Colonic mucosa (tissue), 4 donors: ENCODE results near the gene IER3. TPM values are rescaled to one million over a fixed set of nuclear protein-coding genes. Genes with fewer than 3 reads are reported as not detected.

Source experiments
- DNase-seq: peaks from one replicate; pipeline ENCODE4 v3.0.0-alpha.2; 2020
- H3K27ac ChIP-seq: fragments of 200-600 bp; one replicate; pipeline ENCODE4 v1.8.0; 2021
- H3K27me3 ChIP-seq: fragments of 200-600 bp; one replicate; pipeline ENCODE4 v1.8.0; 2021
- H3K36me3 ChIP-seq: fragments of 200-600 bp; one replicate; pipeline ENCODE4 v1.8.0; 2021
- H3K4me1 ChIP-seq: fragments of 200-600 bp; one replicate; pipeline ENCODE4 v1.8.0; 2021; ENCODE audit warnings: mild to moderate bottlenecking
- H3K4me3 ChIP-seq: fragments of 200-600 bp; one replicate; pipeline ENCODE4 v1.8.0; 2021
- H3K9ac ChIP-seq, 2 donors: one replicate each; pipeline ENCODE4 v1.7.0; 2013; ENCODE audit warnings: control low read depth in 2 of 2, low read depth in 2 of 2, low read length in 2 of 2
- H3K9me3 ChIP-seq: fragments of 200-600 bp; one replicate; pipeline ENCODE4 v1.8.0; 2021
- intact Hi-C: fragments of 100-400 bp; cut with DNase I; formaldehyde crosslinking; loops from one replicate; pipeline ENCODE4 v1.14.1; 2022
- total RNA-seq, 2 donors: library from RNA; stranded (reverse); fragmentation: NEBNext Ultra II Directional in 1 of 2; extraction: Animal tissue kit (Norgen Biotek cat#: 25700) in 1 of 2; gene quantifications; one replicate each; pipeline ENCODE4 v1.2.1, GENCODE V29; 2021
- TF ChIP-seq, protein P1 (sequence below): fragments of 200-600 bp; IDR thresholded peaks from one replicate; pipeline ENCODE4 v1.8.0; 2022; ENCODE audit warnings: antibody characterized with exemption, mild to moderate bottlenecking
- donor health status: healthy.
- donor health status: DM: no; HTN: no; CAD: no.
- donor health status: DM: no; HTN: no; CAD: no.

Gene IER3
- total RNA-seq, 2 donors from 2014 or later: 47.2 to 92.8 TPM

DNA sequence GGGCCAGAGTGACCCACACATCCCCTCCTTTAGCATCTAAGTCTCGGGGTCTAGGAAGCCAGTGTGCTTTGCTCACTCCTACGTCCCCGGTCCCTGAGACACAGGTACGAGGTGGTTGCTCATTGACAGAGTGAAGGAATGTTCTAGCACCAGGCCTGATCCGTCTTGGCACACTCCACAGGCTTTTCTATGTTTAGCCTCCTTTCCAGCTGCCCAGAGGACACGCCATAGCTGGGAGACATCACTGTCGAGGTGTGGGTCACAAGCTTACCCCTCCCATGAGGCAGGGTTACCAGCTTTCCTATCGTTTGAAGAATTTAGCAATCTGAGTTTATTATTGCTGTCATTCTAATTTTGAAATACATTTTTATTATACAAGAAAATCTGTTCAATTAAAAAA lies 30.4 kb upstream of the IER3 start:
- no peak for DNase-seq
- intact Hi-C loops: no loop called here
- Histone ChIP-seq H3K36me3 (no peaks in the 10 kb centered on the region), H3K27ac (no peak overlapping the region), H3K9ac (no peak overlapping the region), H3K9me3 (no peaks in the 10 kb centered on the region), H3K4me3 (no peak overlapping the region), H3K4me1 (peaks cover 19% of the 10 kb centered on the region), H3K27me3 (no peaks in the 10 kb centered on the region)
- TF ChIP-seq, protein P1, sequence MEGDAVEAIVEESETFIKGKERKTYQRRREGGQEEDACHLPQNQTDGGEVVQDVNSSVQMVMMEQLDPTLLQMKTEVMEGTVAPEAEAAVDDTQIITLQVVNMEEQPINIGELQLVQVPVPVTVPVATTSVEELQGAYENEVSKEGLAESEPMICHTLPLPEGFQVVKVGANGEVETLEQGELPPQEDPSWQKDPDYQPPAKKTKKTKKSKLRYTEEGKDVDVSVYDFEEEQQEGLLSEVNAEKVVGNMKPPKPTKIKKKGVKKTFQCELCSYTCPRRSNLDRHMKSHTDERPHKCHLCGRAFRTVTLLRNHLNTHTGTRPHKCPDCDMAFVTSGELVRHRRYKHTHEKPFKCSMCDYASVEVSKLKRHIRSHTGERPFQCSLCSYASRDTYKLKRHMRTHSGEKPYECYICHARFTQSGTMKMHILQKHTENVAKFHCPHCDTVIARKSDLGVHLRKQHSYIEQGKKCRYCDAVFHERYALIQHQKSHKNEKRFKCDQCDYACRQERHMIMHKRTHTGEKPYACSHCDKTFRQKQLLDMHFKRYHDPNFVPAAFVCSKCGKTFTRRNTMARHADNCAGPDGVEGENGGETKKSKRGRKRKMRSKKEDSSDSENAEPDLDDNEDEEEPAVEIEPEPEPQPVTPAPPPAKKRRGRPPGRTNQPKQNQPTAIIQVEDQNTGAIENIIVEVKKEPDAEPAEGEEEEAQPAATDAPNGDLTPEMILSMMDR: no peak

DNA sequence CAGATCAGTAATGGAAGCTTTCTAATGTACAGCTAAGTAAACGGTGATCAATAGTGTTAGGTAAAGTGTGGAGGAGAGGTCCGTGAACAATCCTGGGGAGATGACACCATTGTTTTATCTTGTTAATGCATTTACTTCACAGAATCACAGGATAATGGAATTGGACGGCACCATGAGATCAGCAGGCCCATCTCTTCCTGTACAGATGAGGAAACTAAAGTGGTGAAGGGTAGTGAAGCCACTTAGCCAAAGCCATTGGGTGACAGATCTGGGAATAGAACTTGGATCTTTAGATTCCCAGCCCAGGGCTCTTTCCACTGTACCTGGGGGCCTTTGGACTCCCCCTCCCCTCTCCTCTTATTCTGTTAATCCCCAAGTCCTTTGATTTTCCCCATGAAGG lies 26.2 kb upstream of the IER3 start:
- Histone ChIP-seq H3K4me3 (no peak overlapping the region), H3K36me3 (no peaks in the 10 kb centered on the region), H3K27me3 (no peaks in the 10 kb centered on the region), H3K4me1 (no peaks in the 10 kb centered on the region), H3K27ac (peak overlapping the region; percentile 22), H3K9ac (no peak overlapping the region), H3K9me3 (no peaks in the 10 kb centered on the region)
- TF ChIP-seq, protein P1: no peak
- DNase-seq: no peak
- intact Hi-C loops: no loop called here

DNA sequence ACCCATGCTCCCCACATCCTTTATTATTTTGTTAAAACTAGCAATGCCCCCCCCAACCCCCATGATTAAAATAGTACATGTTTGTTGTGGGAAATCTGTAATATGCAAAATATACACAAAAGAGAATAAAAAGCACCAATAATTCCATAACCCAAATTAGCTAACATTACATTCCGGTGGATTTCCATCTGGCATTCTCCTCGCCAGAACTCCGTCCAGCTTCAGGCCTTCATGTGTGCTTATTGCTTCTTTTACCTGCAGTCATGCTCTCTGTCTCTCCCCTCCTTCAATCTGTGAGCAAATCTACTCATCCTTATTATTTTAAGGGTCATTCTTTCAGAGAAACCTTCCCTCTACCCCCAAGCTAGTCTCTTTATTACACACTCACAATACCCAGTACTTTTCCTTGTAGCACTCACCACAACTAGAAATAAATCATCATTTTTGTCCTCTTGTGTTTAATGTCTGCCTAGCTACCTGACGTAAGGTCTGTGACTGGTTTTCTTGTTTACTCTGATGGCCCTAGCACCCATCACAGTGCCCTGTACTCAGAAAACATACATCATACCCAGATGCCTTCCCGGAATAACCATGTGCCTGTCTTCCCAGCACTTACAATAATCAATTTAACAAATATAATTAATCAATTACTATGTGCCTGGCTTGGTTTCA lies 25.6 kb upstream of the IER3 start:
- H3K36me3 ChIP-seq: no peaks in the 10 kb centered on the region
- H3K9me3 ChIP-seq: no peaks in the 10 kb centered on the region
- H3K27ac ChIP-seq: peak overlapping the region; percentile 22
- TF ChIP-seq, protein P1: no peak
- no peak overlapping the region for H3K9ac ChIP-seq
- no peak overlapping the region for H3K4me3 ChIP-seq
- no peak for DNase-seq
- no peaks in the 10 kb centered on the region for H3K27me3 ChIP-seq
- H3K4me1 ChIP-seq: no peaks in the 10 kb centered on the region
- intact Hi-C loops: no loop called here

DNA sequence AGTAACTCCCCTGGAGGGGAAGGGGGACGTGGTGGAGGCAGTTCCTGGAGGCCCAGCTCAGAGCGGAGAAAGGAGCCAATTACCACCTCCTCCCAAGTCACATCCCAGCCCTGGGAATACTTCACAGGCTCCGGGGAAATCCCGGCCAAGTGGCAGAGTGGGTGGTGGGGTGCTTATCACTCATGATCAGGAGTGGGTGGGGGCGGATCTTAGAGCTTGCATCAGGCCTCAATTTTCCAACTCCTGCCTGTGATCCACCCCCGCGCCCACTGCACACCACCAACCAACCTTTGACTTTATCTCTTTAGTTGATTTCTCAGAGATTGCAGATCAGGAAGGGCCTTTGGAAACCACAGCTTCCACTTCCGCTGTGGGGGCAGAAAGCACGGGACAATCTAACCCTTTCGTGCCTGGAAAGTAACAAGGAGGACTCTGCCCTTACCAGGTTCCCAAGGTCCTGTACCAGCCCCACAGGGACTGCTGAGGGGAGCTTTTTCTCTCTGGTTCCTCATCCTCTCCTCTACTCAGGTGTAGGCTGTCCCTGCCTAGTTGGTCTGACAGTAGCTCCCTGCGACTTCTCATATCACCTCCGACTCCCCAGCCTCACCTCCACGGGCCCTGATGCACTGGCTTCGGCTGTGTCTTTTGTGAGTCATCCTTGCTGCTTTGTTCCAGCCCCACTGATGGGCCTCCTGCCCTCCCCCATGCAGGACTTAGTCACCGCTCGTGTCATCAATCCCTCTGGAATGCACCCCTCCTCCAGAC lies 24.9 kb upstream of the IER3 start:
- intact Hi-C loops: no loop called here
- Histone ChIP-seq H3K27ac (peak overlapping the region; percentile 39), H3K4me3 (no peak overlapping the region), H3K9ac (peak overlapping the region in 1 of 2 donors; percentile 28), H3K36me3 (no peaks in the 10 kb centered on the region), H3K4me1 (no peaks in the 10 kb centered on the region), H3K27me3 (no peaks in the 10 kb centered on the region), H3K9me3 (no peaks in the 10 kb centered on the region)
- TF ChIP-seq, protein P1: no peak
- no peak for DNase-seq

DNA sequence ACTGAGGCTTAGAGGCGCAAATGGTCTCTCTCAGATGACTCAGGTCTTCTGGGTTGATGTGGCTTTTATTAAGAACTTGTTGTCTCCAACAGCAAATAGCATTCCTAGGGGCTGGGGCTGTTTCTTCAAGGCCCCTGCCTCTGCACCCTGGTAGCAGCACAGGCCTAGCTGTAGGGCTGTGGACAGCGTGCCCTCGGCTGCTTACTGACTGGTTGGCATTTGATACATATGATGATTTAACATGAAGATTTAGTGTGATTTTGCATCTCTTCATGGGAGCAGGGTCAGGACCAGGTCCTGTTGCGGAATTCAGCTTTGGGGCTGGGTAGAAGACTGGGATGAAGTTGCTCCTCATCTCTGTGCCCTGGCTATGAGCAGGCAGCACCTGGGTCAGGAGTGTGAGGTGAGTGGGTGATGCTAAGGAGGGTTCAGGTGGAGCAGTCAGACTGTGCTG lies 24.3 kb upstream of the IER3 start:
- Histone ChIP-seq H3K4me3 (no peak overlapping the region), H3K9me3 (no peaks in the 10 kb centered on the region), H3K27me3 (no peaks in the 10 kb centered on the region), H3K27ac (no peak overlapping the region), H3K9ac (no peak overlapping the region), H3K4me1 (no peaks in the 10 kb centered on the region), H3K36me3 (no peaks in the 10 kb centered on the region)
- intact Hi-C loops: no loop called here
- no peak for DNase-seq
- TF ChIP-seq, protein P1: no peak
